H4 (cell line): ENCODE data around the gene CCNL1. TPM values are rescaled to one million over a fixed set of nuclear protein-coding genes. Genes with fewer than 3 reads are reported as not detected.
A peak's percentile ranks its signal among the peaks of the same experiment; 100 is the strongest.

Source experiments
- DNase-seq: peaks from one replicate; pipeline ENCODE4 v3.0.0-alpha.2; 2015; ENCODE audit warnings: low spot score
- total RNA-seq: library from RNA; depleted of rRNA; stranded (reverse); fragments of >200 nt; shearing (Covaris generic); gene quantifications from 2 replicates; pipeline ENCODE4 v1.2.3, GENCODE V29; 2014

Gene CCNL1
- total RNA-seq, 1 experiment from 2014 or later: 30.6 TPM

DNA sequence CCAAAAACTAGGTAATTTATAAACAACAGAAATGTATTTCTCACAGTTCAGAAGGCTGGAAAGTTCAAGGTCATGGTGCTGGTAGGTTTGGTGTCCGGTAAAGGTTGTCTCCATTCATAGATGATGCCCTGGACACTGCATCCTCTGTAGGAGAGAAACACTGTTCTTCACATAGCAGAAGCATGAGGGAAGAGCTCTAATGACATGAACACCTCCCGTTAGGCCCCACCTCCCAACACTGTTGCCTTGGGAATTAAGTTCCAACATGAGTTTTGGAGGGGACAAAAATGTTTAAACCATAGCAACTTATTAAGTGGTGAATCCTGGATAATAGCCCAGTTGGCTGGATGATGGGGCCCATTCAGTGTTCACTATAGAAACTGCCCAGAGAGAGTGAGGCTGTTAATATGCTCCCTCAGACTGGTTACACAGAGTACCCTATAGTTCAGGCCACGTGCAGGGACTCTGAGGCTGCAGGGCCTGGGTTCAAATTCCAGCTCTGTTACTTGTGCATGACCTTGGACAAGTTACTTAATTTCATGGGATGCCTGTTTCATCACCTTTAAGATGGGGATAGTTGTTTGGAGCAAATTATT is 37.0 kb downstream of the CCNL1 start:
- DNase-seq: no peak

GRCh38 chr3:157122116-157122515 is 37.8 kb downstream of the CCNL1 start:
- DNase-seq: peak; percentile 59

- DNase-seq: no peak
Observed at GRCh38 chr3:157121522-157121921, 38.4 kb downstream of the CCNL1 start.

GRCh38 chr3:157120071-157120892 is 39.7 kb downstream of the CCNL1 start:
- DNase-seq: no peak

- no peak for DNase-seq
Observed at GRCh38 chr3:157119369-157119951, 40.5 kb downstream of the CCNL1 start.

- DNase-seq: no peak
Observed at GRCh38 chr3:157117875-157118654, 41.9 kb downstream of the CCNL1 start.

DNA sequence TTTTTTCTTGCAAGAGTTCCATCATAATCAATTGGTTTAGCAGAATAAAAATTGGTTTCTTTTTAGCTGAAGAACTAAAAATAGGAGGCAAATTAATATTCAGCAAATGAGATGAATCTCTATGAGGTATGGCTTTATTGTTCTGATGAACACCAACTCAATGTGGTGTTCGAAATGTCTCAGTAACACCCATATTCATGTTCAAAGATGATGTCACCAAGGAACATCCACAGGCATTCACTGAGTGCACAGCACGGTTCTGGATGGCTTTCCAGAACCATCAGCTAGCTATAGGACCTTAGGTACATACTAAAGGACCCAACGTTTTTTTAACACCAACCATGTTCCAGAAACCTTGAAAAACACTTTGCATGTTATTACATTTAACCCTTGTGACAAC is 42.7 kb downstream of the CCNL1 start:
- no peak for DNase-seq

DNA sequence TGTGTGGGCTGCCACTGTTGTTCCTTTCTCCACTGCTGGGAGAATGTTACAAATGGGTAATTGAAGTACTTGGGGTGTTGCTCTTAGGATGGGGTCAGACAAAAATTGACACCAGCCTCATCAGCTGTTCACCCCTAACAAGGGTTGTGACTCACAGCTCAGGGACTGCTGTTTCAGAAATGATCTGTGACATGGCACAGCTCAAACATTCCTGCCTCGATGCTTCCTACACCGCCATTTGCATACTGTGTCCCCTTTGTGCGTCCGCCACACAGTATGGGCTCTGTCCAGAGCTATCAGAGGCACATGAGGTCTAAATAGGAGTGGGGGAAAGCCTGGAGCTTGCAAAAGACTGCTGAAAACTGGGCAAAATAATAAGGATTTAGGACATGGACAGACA is 43.9 kb downstream of the CCNL1 start:
- no peak for DNase-seq

- DNase-seq: no peak
Observed at GRCh38 chr3:157115069-157116006, 44.6 kb downstream of the CCNL1 start.

GRCh38 chr3:157113832-157114505 is 46.0 kb downstream of the CCNL1 start:
- no peak for DNase-seq

DNA sequence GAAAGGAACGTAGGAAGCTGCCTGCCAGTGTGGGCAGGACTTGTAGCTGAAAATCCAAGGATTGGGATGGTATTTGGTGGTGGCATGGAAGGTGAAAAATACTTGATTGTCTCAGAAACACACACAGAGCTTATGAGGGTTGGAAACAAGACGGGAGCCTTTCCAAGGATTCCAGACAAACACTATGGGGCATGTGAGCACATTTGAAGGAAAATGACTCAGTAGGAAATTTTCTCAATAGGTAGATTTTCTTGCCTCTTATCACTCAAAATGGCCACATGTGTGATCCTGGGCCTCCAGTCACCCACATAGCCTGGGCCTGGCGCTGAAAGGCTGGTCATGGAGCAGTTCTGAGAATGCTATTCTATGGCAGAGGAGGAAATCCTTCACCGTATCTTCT is 47.4 kb downstream of the CCNL1 start:
- no peak for DNase-seq

GRCh38 chr3:157111518-157111917 is 48.4 kb downstream of the CCNL1 start:
- no peak for DNase-seq

- DNase-seq: no peak
Observed at GRCh38 chr3:157110761-157111278, 49.1 kb downstream of the CCNL1 start.

DNA sequence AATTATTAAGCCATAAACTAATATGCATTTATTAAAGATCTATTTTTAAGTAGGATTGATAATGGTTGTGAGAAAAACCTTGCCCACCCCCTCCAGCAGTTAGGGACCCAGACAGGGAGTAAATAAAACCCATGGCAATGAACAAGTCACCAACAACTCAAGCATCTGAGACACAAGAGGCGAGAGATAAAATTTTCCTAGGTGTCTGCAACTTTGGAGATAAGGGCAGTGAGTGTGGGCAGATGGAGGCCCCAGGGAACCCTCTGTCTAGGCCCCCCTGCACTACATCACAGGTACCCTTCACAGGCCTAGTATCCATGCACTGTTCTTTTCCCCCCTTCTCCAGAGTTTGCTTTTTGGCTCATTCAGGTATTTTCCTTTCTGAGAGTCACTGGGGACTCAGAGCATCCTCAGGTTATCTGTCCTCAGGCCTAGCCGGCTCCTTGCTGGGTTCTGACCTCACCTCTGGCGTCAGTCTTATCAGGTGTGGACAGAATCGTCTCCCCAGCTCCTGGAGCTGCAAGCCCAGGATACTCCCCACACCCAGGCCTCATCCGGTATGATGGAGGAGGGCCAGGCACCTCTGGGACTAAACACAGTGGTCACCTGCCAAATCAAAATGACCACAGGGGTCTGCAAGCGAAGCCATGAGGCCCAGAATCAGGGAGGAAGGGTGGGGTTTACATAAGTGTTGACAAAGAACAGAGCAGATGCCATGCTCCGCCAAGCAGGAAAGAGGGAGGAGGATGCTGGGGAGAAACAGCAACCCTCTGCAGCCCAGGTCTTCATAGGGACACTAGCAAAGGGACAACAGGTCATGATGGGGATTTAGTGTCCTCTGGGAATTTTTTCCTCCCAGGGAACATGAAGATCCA is 50.4 kb downstream of the CCNL1 start:
- no peak for DNase-seq

GRCh38 chr3:157107644-157108133 is 52.3 kb downstream of the CCNL1 start:
- DNase-seq: no peak

GRCh38 chr3:157107037-157107436 is 52.9 kb downstream of the CCNL1 start:
- DNase-seq: no peak

GRCh38 chr3:157104928-157105652 is 54.9 kb downstream of the CCNL1 start:
- no peak for DNase-seq

- DNase-seq: no peak
Observed at GRCh38 chr3:157104521-157104920, 55.4 kb downstream of the CCNL1 start.
